ENCODE measurements around the gene UBE2D1.

DNA sequence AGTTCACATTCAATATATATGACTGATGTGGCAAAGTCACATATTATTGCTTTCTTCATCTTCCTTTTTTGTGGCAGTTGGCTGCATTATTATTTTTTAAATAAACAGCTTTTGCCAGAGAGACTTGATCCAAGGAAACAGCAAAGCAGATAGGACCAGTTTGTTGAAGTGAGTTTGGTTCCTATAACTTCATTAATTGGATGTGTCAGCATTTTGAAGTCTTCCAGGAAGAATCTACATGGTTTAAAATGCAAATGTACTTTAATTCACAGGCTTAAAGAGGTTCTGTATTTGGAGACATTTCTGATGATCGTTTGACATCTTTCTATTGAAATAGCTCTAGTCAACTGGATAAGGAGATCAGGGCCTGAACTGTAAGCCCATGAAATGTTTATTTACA is 13.2 kb downstream of the UBE2D1 start:
- TF ChIP-seq, protein P1, sequence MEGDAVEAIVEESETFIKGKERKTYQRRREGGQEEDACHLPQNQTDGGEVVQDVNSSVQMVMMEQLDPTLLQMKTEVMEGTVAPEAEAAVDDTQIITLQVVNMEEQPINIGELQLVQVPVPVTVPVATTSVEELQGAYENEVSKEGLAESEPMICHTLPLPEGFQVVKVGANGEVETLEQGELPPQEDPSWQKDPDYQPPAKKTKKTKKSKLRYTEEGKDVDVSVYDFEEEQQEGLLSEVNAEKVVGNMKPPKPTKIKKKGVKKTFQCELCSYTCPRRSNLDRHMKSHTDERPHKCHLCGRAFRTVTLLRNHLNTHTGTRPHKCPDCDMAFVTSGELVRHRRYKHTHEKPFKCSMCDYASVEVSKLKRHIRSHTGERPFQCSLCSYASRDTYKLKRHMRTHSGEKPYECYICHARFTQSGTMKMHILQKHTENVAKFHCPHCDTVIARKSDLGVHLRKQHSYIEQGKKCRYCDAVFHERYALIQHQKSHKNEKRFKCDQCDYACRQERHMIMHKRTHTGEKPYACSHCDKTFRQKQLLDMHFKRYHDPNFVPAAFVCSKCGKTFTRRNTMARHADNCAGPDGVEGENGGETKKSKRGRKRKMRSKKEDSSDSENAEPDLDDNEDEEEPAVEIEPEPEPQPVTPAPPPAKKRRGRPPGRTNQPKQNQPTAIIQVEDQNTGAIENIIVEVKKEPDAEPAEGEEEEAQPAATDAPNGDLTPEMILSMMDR (conservative IDR thresholded peaks at IDR 0.05; ENCODE audit: low read depth, low read length) = no peak
- no peak for TF ChIP-seq POLR2A (IDR thresholded peaks at IDR 0.05; ENCODE audit: low read depth, low read length)
- TF ChIP-seq, protein P2, sequence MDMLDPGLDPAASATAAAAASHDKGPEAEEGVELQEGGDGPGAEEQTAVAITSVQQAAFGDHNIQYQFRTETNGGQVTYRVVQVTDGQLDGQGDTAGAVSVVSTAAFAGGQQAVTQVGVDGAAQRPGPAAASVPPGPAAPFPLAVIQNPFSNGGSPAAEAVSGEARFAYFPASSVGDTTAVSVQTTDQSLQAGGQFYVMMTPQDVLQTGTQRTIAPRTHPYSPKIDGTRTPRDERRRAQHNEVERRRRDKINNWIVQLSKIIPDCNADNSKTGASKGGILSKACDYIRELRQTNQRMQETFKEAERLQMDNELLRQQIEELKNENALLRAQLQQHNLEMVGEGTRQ (IDR thresholded peaks at IDR 0.05; ENCODE audit: low read depth, low read length) = no peak
- TF ChIP-seq, protein P3, sequence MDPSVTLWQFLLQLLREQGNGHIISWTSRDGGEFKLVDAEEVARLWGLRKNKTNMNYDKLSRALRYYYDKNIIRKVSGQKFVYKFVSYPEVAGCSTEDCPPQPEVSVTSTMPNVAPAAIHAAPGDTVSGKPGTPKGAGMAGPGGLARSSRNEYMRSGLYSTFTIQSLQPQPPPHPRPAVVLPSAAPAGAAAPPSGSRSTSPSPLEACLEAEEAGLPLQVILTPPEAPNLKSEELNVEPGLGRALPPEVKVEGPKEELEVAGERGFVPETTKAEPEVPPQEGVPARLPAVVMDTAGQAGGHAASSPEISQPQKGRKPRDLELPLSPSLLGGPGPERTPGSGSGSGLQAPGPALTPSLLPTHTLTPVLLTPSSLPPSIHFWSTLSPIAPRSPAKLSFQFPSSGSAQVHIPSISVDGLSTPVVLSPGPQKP (IDR thresholded peaks at IDR 0.05; ENCODE audit: borderline replicate concordance, low read depth, low read length) = no peak
